Hepatocyte (in vitro differentiated cells): ENCODE data around the gene CBX4.

Experiments
- CTCF ChIP-seq: fragments of 200-600 bp; sonication (generic); IDR thresholded peaks from 2 replicates; pipeline ENCODE4 v1.5.1; 2016; ENCODE audit warnings: antibody characterized with exemption, mild to moderate bottlenecking; ENCODE audit not compliant: poor library complexity
- EZH2 ChIP-seq: fragments of 200-600 bp; sonication (generic); IDR thresholded peaks from 2 replicates; pipeline ENCODE4 v1.6.1; 2016; ENCODE audit warnings: antibody characterized with exemption, mild to moderate bottlenecking, borderline replicate concordance
- EZH2phosphoT487 ChIP-seq: fragments of 200-600 bp; sonication (generic); IDR thresholded peaks from one replicate; pipeline ENCODE4 v1.6.1; 2018; ENCODE audit warnings: antibody characterized with exemption, mild to moderate bottlenecking, low read depth, moderate library complexity; ENCODE audit not compliant: unreplicated experiment, severe bottlenecking

DNA sequence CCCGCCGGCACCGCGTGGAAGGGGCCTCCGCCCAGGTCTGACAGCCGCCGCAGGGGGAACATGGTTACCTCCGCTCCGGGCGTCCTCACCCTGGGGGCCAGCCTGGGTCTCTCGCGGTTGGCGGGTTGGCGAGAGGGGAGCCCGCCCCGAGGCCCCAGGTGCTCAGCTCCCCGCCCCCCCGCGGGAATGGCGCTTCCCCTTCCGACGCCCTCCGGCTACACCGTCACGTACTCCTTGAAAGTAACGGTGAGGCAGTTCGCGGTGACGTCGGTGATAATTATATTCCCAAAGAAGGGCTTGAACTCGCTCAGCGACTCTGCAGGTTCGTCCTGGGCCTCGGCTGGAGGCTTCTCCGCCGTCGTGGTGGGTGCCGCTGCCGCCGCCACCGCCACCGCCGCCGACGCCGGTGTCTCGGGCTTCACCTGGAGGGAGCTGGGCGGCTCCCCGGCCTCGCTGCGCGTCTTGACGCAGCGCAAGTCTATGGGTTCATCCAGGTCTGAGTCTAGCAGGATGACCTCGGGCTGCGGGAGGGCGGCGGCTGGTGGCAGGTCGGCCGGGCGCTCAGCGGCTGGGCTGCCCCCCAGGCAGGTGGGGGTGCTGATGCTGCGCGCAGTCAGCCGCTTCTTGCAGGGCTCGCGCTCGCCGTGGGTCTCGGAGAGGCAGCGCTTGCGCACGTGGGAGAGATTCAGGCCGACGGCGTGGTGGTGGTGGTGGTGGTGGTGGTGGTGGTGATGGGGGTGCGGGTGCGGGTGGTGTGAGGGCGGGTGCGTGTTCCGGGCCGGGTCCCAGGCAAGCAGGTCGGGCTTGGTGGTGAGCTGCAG, 5.3 kb downstream of the CBX4 start:
- TF ChIP-seq CTCF (no peak), EZH2 (no peak), EZH2phosphoT487 (no peak)
